Right renal pelvis (tissue), 4 donors: ENCODE measurements around the gene ERFL. TPM values are rescaled to one million over a fixed set of nuclear protein-coding genes. Genes with fewer than 3 reads are reported as not detected.

Source experiments
- DNase-seq, 4 donors: peaks; one replicate each; pipeline ENCODE4 v3.0.0-alpha.2; 2013; ENCODE audit warnings: low read depth in 4 of 4, low spot score in 3 of 4, missing footprints in 1 of 4
- polyA plus RNA-seq, 4 donors: library from polyadenylated mRNA; unstranded; fragments of 120-200 nt; gene quantifications; one replicate each; pipeline ENCODE4 v1.2.1, GENCODE V29; 2013; ENCODE audit not compliant: insufficient read length in 4 of 4

Gene ERFL
- under 1 TPM in 3 of 4 donors, not detected in 1; 0.08 to 0.12 (median 0.12) TPM for polyA plus RNA-seq

- DNase-seq = no peak
Observed at GRCh38 chr19:41928221-41928683, at the start of gene ERFL. Gene ERFL (minus strand): TSS chr19:41928449. CDS start chr19:41912919, 15,530 bp downstream.

GRCh38 chr19:41977916-41978315 lies 49.7 kb upstream of the ERFL start:
- DNase-seq = no peak

GRCh38 chr19:41974652-41975051 lies 46.4 kb upstream of the ERFL start:
- DNase-seq = no peak

GRCh38 chr19:41971363-41971762 lies 43.1 kb upstream of the ERFL start:
- DNase-seq = no peak

- DNase-seq = no peak
Observed at GRCh38 chr19:41969772-41970458, 41.7 kb upstream of the ERFL start.

GRCh38 chr19:41968751-41969595 lies 40.7 kb upstream of the ERFL start:
- DNase-seq = no peak

- DNase-seq = no peak
Observed at GRCh38 chr19:41967054-41967783, 39.0 kb upstream of the ERFL start.

GRCh38 chr19:41965106-41965505 lies 36.9 kb upstream of the ERFL start:
- no peak for DNase-seq

- DNase-seq = no peak
Observed at GRCh38 chr19:41960973-41961372, 32.7 kb upstream of the ERFL start.

GRCh38 chr19:41959056-41960053 lies 31.1 kb upstream of the ERFL start, which contains the start of gene RABAC1:
Gene RABAC1 (minus strand): TSS chr19:41959321. CDS start chr19:41959292, 29 bp downstream.
- DNase-seq = peak in 2 of 4 donors; percentile 85 to 86

GRCh38 chr19:41958367-41959055 lies 30.3 kb upstream of the ERFL start:
- peak in 2 of 4 donors; percentile 55 to 63 for DNase-seq

GRCh38 chr19:41957838-41958366 lies 29.7 kb upstream of the ERFL start:
- DNase-seq = peak in 2 of 4 donors; percentile 78

GRCh38 chr19:41957161-41957837 lies 29.1 kb upstream of the ERFL start:
- DNase-seq = no peak

GRCh38 chr19:41956621-41957020 lies 28.4 kb upstream of the ERFL start:
- DNase-seq = no peak

- no peak for DNase-seq
Observed at GRCh38 chr19:41955521-41955920, 27.3 kb upstream of the ERFL start.

GRCh38 chr19:41951686-41952172 lies 23.5 kb upstream of the ERFL start:
- DNase-seq = peak in 1 of 4 donors; percentile 28

- DNase-seq = no peak
Observed at GRCh38 chr19:41947091-41947490, 18.8 kb upstream of the ERFL start.
